ENCODE measurements around the gene BCAR3.

- TF ChIP-seq CEBPB (IDR thresholded peaks at IDR 0.05) (no peak), EP300 (IDR thresholded peaks at IDR 0.05; ENCODE audit: borderline replicate concordance) (no peak), ZBTB7A (IDR thresholded peaks at IDR 0.05; ENCODE audit: low read depth) (no peak), RAD21 (IDR thresholded peaks at IDR 0.05; ENCODE audit: low read depth) (no peak), YY1 (IDR thresholded peaks at IDR 0.05; ENCODE audit: low read depth) (no peak), REST (IDR thresholded peaks at IDR 0.05; ENCODE audit: low read depth) (no peak), NFIC (IDR thresholded peaks at IDR 0.05) (no peak), TAF1 (IDR thresholded peaks at IDR 0.05; ENCODE audit: low read depth) (no peak)
These were observed 9.5 kb upstream of the BCAR3 start for GRCh38 chr1:93690921-93691789.
